Measurements from ENCODE around the gene ACOT7. TPM values are rescaled to one million over a fixed set of nuclear protein-coding genes. Genes with fewer than 3 reads are reported as not detected.
A peak's percentile ranks its signal among the peaks of the same experiment; 100 is the strongest.

The ACOT7 gene
- total RNA-seq, 1 donor from 2014 or later, result 12.7 TPM

GRCh38 chr1:6392809-6393399 is 663 bp downstream of the ACOT7 start:
- H3K27me3 Mint-ChIP-seq, result no peaks in the 10 kb centered on the region
- no peaks in the 10 kb centered on the region for H3K9me3 Mint-ChIP-seq
- no peak for TF ChIP-seq CTCF (IDR thresholded peaks at IDR 0.05)
- ATAC-seq (ENCODE audit: low read depth) (no peak), DNase-seq (no peak)
- ChIA-PET CTCF (no interaction called here), POLR2A (interaction anchor here (0.9 to 2.2 kb wide), 2 partner anchors 34 to 147 kb away, joined by 3 to 8 read pairs; no protein-coding TSS in a partner anchor)
- H3K36me3 Mint-ChIP-seq (ENCODE audit: low read depth), result no peaks in the 10 kb centered on the region
- H3K4me1 Mint-ChIP-seq, result peaks cover 22% of the 10 kb centered on the region
- intact Hi-C loops (cut with micrococcal nuclease), result loop anchor here (1.0 to 5.0 kb wide), 6 partner anchors 11 to 1569 kb away; partner anchors contain the start of genes PARK7, PHF13 and RPL22
- H3K27ac Mint-ChIP-seq, result peak overlapping the region; percentile 66
- H3K4me3 Mint-ChIP-seq, result peak overlapping the region; percentile 87

- H3K4me3 Mint-ChIP-seq, result peak overlapping the region; percentile 61
- no peak for DNase-seq
- intact Hi-C loops (cut with micrococcal nuclease), result loop anchor here (2.0 to 5.0 kb wide), 4 partner anchors 33 to 1570 kb away; partner anchors contain the start of genes PARK7 and PHF13
Measured at GRCh38 chr1:6391951-6392808, 1.4 kb downstream of the ACOT7 start.

GRCh38 chr1:6389971-6390370 is 3.6 kb downstream of the ACOT7 start:
- Mint-ChIP-seq H3K9me3 (no peaks in the 10 kb centered on the region), H3K4me1 (peaks cover 18% of the 10 kb centered on the region), H3K27ac (no peak overlapping the region), H3K4me3 (no peak overlapping the region), H3K27me3 (no peaks in the 10 kb centered on the region), H3K36me3 (ENCODE audit: low read depth) (no peaks in the 10 kb centered on the region)
- ChIA-PET CTCF (no interaction called here), POLR2A (no interaction called here)
- no peak for DNase-seq
- no peak for ATAC-seq (ENCODE audit: low read depth)
- intact Hi-C loops (cut with micrococcal nuclease), result loop anchor here (5.0 kb wide), 3 partner anchors 222 to 1572 kb away; partner anchors contain the start of genes PARK7 and PHF13
- TF ChIP-seq CTCF (IDR thresholded peaks at IDR 0.05), result no peak

More at GRCh38 chr1:6391951-6392808, 1.4 kb downstream of the ACOT7 start:
- POLR2A ChIA-PET, result no interaction called here
- Mint-ChIP-seq H3K9me3 (no peaks in the 10 kb centered on the region), H3K36me3 (ENCODE audit: low read depth) (no peaks in the 10 kb centered on the region), H3K27me3 (no peaks in the 10 kb centered on the region), H3K4me1 (peaks cover 22% of the 10 kb centered on the region), H3K27ac (no peak overlapping the region)
- CTCF ChIA-PET, result no interaction called here
- ATAC-seq (ENCODE audit: low read depth), result no peak
- TF ChIP-seq CTCF (IDR thresholded peaks at IDR 0.05), result no peak

- Mint-ChIP-seq H3K9me3 (no peaks in the 10 kb centered on the region), H3K4me3 (no peak overlapping the region), H3K27ac (no peak overlapping the region), H3K36me3 (ENCODE audit: low read depth) (no peaks in the 10 kb centered on the region), H3K4me1 (no peaks in the 10 kb centered on the region), H3K27me3 (no peaks in the 10 kb centered on the region)
- intact Hi-C loops (cut with micrococcal nuclease), result loop anchor here (1.0 kb wide), 1 partner anchor 9 kb away; no protein-coding TSS in a partner anchor
- no peak for TF ChIP-seq CTCF (IDR thresholded peaks at IDR 0.05)
- ChIA-PET POLR2A (no interaction called here), CTCF (no interaction called here)
- DNase-seq, result no peak
- no peak for ATAC-seq (ENCODE audit: low read depth)
Measured at GRCh38 chr1:6386371-6386949, 7.1 kb downstream of the ACOT7 start.
